ENCODE measurements around the gene PRMT7. TPM values are rescaled to one million over a fixed set of nuclear protein-coding genes. Genes with fewer than 3 reads are reported as not detected.
A peak's percentile ranks its signal among the peaks of the same experiment; 100 is the strongest.

Gene PRMT7
- polyA plus RNA-seq, 3 donors: 15.0 to 41.1 (median 15.2) TPM

GRCh38 chr16:68324780-68325357 is 14.1 kb downstream of the PRMT7 start:
- Histone ChIP-seq H3K4me3 (replicated peaks in 1 of 3; ENCODE audit: low read depth in 2 of 3, low read length in 3 of 3) (no peak overlapping the region), H3K9me3 (replicated peaks in 1 of 2; ENCODE audit: control insufficient read depth in 1 of 2, insufficient read depth in 1 of 2, low read length in 2 of 2) (no peaks in the 10 kb centered on the region), H3K9ac (ENCODE audit: insufficient read depth, low read length, poor library complexity, severe bottlenecking) (no peak overlapping the region), H2AFZ (ENCODE audit: insufficient read depth, low read depth, low read length, poor library complexity, severe bottlenecking) (no peak overlapping the region), H3K79me2 (ENCODE audit: insufficient read depth, low read length) (no peaks in the 10 kb centered on the region), H3K4me1 (ENCODE audit: control insufficient read depth in 1 of 2, insufficient read depth in 2 of 2, low read length in 2 of 2) (no peaks in the 10 kb centered on the region), H3K36me3 (replicated peaks in 1 of 2; ENCODE audit: control insufficient read depth in 1 of 2, insufficient read depth in 2 of 2, low read length in 2 of 2) (peaks cover 29 to 71% of the 10 kb centered on the region in 2 donors), H3K4me2 (replicated peaks; ENCODE audit: extremely low read depth, low read length, poor library complexity, severe bottlenecking) (no peak overlapping the region), H4K20me1 (ENCODE audit: insufficient read depth, low read length) (no peaks in the 10 kb centered on the region), H3K27me3 (ENCODE audit: control insufficient read depth in 2 of 2, insufficient read depth in 2 of 2, low read length in 2 of 2) (no peaks in the 10 kb centered on the region), H3K27ac (ENCODE audit: low read depth in 1 of 2, low read length in 2 of 2) (no peak overlapping the region)
- intact Hi-C loops (cut with micrococcal nuclease): loop anchor here (5.0 kb wide), 1 partner anchor 63 kb away; the partner anchor contains the start of gene SLC7A6 (in 2 of the 2)
- peak overlapping the region in 1 of 7 donors; percentile 54 for H3K27ac Mint-ChIP-seq
- peaks cover 43 to 58% of the 10 kb centered on the region in 2 donors for H3K36me3 Mint-ChIP-seq
- WGBS (ENCODE audit: insufficient coverage): 94% methylated on average over 8 of the region's 8 CpGs
- no peak overlapping the region for H3K4me3 Mint-ChIP-seq
- TF ChIP-seq, protein P1, sequence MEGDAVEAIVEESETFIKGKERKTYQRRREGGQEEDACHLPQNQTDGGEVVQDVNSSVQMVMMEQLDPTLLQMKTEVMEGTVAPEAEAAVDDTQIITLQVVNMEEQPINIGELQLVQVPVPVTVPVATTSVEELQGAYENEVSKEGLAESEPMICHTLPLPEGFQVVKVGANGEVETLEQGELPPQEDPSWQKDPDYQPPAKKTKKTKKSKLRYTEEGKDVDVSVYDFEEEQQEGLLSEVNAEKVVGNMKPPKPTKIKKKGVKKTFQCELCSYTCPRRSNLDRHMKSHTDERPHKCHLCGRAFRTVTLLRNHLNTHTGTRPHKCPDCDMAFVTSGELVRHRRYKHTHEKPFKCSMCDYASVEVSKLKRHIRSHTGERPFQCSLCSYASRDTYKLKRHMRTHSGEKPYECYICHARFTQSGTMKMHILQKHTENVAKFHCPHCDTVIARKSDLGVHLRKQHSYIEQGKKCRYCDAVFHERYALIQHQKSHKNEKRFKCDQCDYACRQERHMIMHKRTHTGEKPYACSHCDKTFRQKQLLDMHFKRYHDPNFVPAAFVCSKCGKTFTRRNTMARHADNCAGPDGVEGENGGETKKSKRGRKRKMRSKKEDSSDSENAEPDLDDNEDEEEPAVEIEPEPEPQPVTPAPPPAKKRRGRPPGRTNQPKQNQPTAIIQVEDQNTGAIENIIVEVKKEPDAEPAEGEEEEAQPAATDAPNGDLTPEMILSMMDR (IDR thresholded peaks at IDR 0.05): no peak
- peaks cover 2% of the 10 kb centered on the region for H3K4me1 Mint-ChIP-seq
- H3K27me3 Mint-ChIP-seq (ENCODE audit: low read depth in 3 of 3): peaks cover 0 to 4% (median 0%) of the 10 kb centered on the region in 3 donors
- DNase-seq: no peak
- H3K9me3 Mint-ChIP-seq: no peaks in the 10 kb centered on the region

GRCh38 chr16:68328151-68328859 is 17.5 kb downstream of the PRMT7 start:
- Histone ChIP-seq H3K36me3 (replicated peaks in 1 of 2; ENCODE audit: control insufficient read depth in 1 of 2, insufficient read depth in 2 of 2, low read length in 2 of 2) (peaks cover 19 to 50% of the 10 kb centered on the region in 2 donors), H4K20me1 (ENCODE audit: insufficient read depth, low read length) (no peaks in the 10 kb centered on the region), H3K27me3 (ENCODE audit: control insufficient read depth in 2 of 2, insufficient read depth in 2 of 2, low read length in 2 of 2) (no peaks in the 10 kb centered on the region), H3K4me1 (ENCODE audit: control insufficient read depth in 1 of 2, insufficient read depth in 2 of 2, low read length in 2 of 2) (peaks cover 18 to 20% of the 10 kb centered on the region in 2 donors), H3K4me3 (replicated peaks in 1 of 3; ENCODE audit: low read depth in 2 of 3, low read length in 3 of 3) (no peak overlapping the region), H3K79me2 (ENCODE audit: insufficient read depth, low read length) (no peaks in the 10 kb centered on the region), H2AFZ (ENCODE audit: insufficient read depth, low read depth, low read length, poor library complexity, severe bottlenecking) (no peak overlapping the region), H3K27ac (ENCODE audit: low read depth in 1 of 2, low read length in 2 of 2) (no peak overlapping the region), H3K4me2 (replicated peaks; ENCODE audit: extremely low read depth, low read length, poor library complexity, severe bottlenecking) (no peak overlapping the region), H3K9ac (ENCODE audit: insufficient read depth, low read length, poor library complexity, severe bottlenecking) (no peak overlapping the region), H3K9me3 (replicated peaks in 1 of 2; ENCODE audit: control insufficient read depth in 1 of 2, insufficient read depth in 1 of 2, low read length in 2 of 2) (no peaks in the 10 kb centered on the region)
- H3K9me3 Mint-ChIP-seq: no peaks in the 10 kb centered on the region
- H3K36me3 Mint-ChIP-seq: peaks cover 32 to 39% of the 10 kb centered on the region in 2 donors
- H3K27ac Mint-ChIP-seq: no peak overlapping the region
- H3K27me3 Mint-ChIP-seq (ENCODE audit: low read depth in 3 of 3): peaks cover 0 to 4% (median 0%) of the 10 kb centered on the region in 3 donors
- 57% methylated on average over 7 of the region's 13 CpGs for WGBS (ENCODE audit: insufficient coverage)
- no peak overlapping the region for H3K4me3 Mint-ChIP-seq
- peak; percentile 69 to 81 (median 74) for DNase-seq
- H3K4me1 Mint-ChIP-seq: peaks cover 18% of the 10 kb centered on the region
- intact Hi-C loops (cut with micrococcal nuclease): loop anchor here (1.0 to 5.0 kb wide), 3 partner anchors 66 to 91 kb away; partner anchors contain the start of gene SLC7A6 (in 2 of the 2)
- TF ChIP-seq, protein P1 (IDR thresholded peaks at IDR 0.05): peak; percentile 94

Data from CD14-positive monocyte (primary cell).